GM23338 (cell line): ENCODE results near the gene MYDGF. TPM values are rescaled to one million over a fixed set of nuclear protein-coding genes. Genes with fewer than 3 reads are reported as not detected.

Source experiments
- ATAC-seq: fragments of 200-7000 bp; cut with Tn5 transposase; 3 replicates; pipeline ENCODE4 v1.9.1; 2020
- DNase-seq: peaks from one replicate; pipeline ENCODE4 v3.0.0-alpha.2; 2015; ENCODE audit warnings: low spot score
- H2AFZ ChIP-seq: fragments of 200-600 bp; sonication (generic); 2 replicates; pipeline ENCODE4 v1.8.0; 2016; ENCODE audit warnings: antibody characterized with exemption, mild to moderate bottlenecking, moderate library complexity
- H3F3A ChIP-seq: fragments of 200-600 bp; sonication (generic); replicated peaks from 2 replicates; pipeline ENCODE4 v1.8.0; 2017; ENCODE audit warnings: antibody characterized with exemption, mixed run types, low read depth
- H3K27ac ChIP-seq: fragments of 200-600 bp; sonication (generic); 2 replicates; pipeline ENCODE4 v1.6.1; 2016; ENCODE audit warnings: low read depth
- H3K27me3 ChIP-seq: fragments of 200-600 bp; sonication (generic); 2 replicates; pipeline ENCODE4 v1.8.0; 2016; ENCODE audit warnings: mild to moderate bottlenecking, mixed run types, moderate library complexity; ENCODE audit not compliant: insufficient read depth
- H3K36me3 ChIP-seq: fragments of 200-600 bp; sonication (generic); 2 replicates; pipeline ENCODE4 v1.8.0; 2016; ENCODE audit warnings: mild to moderate bottlenecking; ENCODE audit not compliant: insufficient read depth
- H3K4me1 ChIP-seq: fragments of 200-600 bp; sonication (generic); 2 replicates; pipeline ENCODE4 v1.8.0; 2016; ENCODE audit warnings: mild to moderate bottlenecking, moderate library complexity; ENCODE audit not compliant: insufficient read depth
- H3K4me2 ChIP-seq: fragments of 200-600 bp; sonication (generic); 2 replicates; pipeline ENCODE4 v1.7.1; 2017; ENCODE audit warnings: mixed run types
- H3K4me3 ChIP-seq: fragments of 200-600 bp; sonication (generic); 2 replicates; pipeline ENCODE4 v1.6.1; 2016; ENCODE audit warnings: mixed run types
- H3K79me2 ChIP-seq: fragments of 200-600 bp; sonication (generic); replicated peaks from 2 replicates; pipeline ENCODE4 v1.8.0; 2017; ENCODE audit warnings: mild to moderate bottlenecking; ENCODE audit not compliant: insufficient read depth
- H3K9me2 ChIP-seq: fragments of 200-600 bp; sonication (generic); 2 replicates; pipeline ENCODE4 v1.8.0; 2017; ENCODE audit not compliant: insufficient read depth
- H4K20me1 ChIP-seq: fragments of 200-600 bp; sonication (generic); replicated peaks from 2 replicates; pipeline ENCODE4 v1.8.0; 2017; ENCODE audit warnings: mild to moderate bottlenecking; ENCODE audit not compliant: insufficient read depth
- H3K27ac Mint-ChIP-seq: 2 replicates; pipeline ENCODE4 v1.8.0; 2020; ENCODE audit warnings: inconsistent platforms, mild to moderate bottlenecking, moderate library complexity, mixed read lengths
- H3K27me3 Mint-ChIP-seq: 3 replicates; pipeline ENCODE4 v1.8.0; 2022; ENCODE audit warnings: low read depth, mild to moderate bottlenecking, moderate library complexity, mixed read lengths, inconsistent platforms; ENCODE audit not compliant: insufficient read depth, poor library complexity
- H3K36me3 Mint-ChIP-seq: 3 replicates; pipeline ENCODE4 v1.8.0; 2021; ENCODE audit warnings: low read depth, mild to moderate bottlenecking, inconsistent platforms, moderate library complexity, mixed read lengths
- H3K4me1 Mint-ChIP-seq: 3 replicates; pipeline ENCODE4 v1.8.0; 2020; ENCODE audit warnings: mild to moderate bottlenecking, inconsistent platforms, mixed read lengths
- H3K4me3 Mint-ChIP-seq: 3 replicates; pipeline ENCODE4 v1.8.0; 2021; ENCODE audit warnings: moderate library complexity, mild to moderate bottlenecking, inconsistent platforms, mixed read lengths
- H3K9me3 Mint-ChIP-seq: 3 replicates; pipeline ENCODE4 v1.8.0; 2020; ENCODE audit warnings: moderate library complexity, mild to moderate bottlenecking, inconsistent platforms, mixed read lengths
- CREB1 ChIP-seq: fragments of 250-450 bp; sonication (Bioruptor Pico); IDR thresholded peaks from 2 replicates; pipeline ENCODE4 v1.5.0; 2020; ENCODE audit warnings: low read depth, mild to moderate bottlenecking, moderate library complexity
- CTCF ChIP-seq, 2 experiments: fragments of 200-600 bp in 1 of 2; sonication (generic) in 1 of 2; conservative IDR thresholded peaks; 2 replicates each; pipeline versions ENCODE4 v1.5.1 to v1.6.1; 2016 to 2017; ENCODE audit warnings: antibody characterized with exemption in 2 of 2, low read depth in 2 of 2, mild to moderate bottlenecking in 2 of 2, moderate library complexity in 1 of 2
- ETS1 ChIP-seq: IDR thresholded peaks from 2 replicates; pipeline ENCODE4 v1.6.1; 2016; ENCODE audit warnings: antibody characterized with exemption
- EZH2 ChIP-seq: fragments of 200-600 bp; sonication (generic); IDR thresholded peaks from one replicate; pipeline ENCODE4 v1.8.0; 2017; ENCODE audit warnings: antibody characterized with exemption, mild to moderate bottlenecking, low read depth; ENCODE audit not compliant: unreplicated experiment
- EZH2phosphoT487 ChIP-seq: fragments of 200-600 bp; sonication (generic); IDR thresholded peaks from one replicate; pipeline ENCODE4 v1.8.1; 2018; ENCODE audit warnings: antibody characterized with exemption; ENCODE audit not compliant: unreplicated experiment
- JUNB ChIP-seq: IDR thresholded peaks from one replicate; pipeline ENCODE4 v1.6.1; 2016; ENCODE audit warnings: antibody characterized with exemption; ENCODE audit not compliant: unreplicated experiment
- NANOG ChIP-seq: IDR thresholded peaks from 2 replicates; pipeline ENCODE4 v1.6.1; 2016; ENCODE audit warnings: antibody characterized with exemption, borderline replicate concordance
- POLR2AphosphoS5 ChIP-seq: IDR thresholded peaks from 2 replicates; pipeline ENCODE4 v1.6.1; 2016; ENCODE audit warnings: antibody characterized with exemption, low read depth
- STAT1 ChIP-seq: IDR thresholded peaks from one replicate; pipeline ENCODE4 v1.6.1; 2016; ENCODE audit warnings: antibody characterized with exemption; ENCODE audit not compliant: unreplicated experiment
- ZNF114 ChIP-seq: fragments of 250-450 bp; sonication (Bioruptor Pico); IDR thresholded peaks from 2 replicates; pipeline ENCODE4 v1.5.0; 2020; ENCODE audit warnings: mild to moderate bottlenecking, moderate library complexity
- ZNF331 ChIP-seq: fragments of 250-450 bp; sonication (Bioruptor Pico); IDR thresholded peaks from 2 replicates; pipeline ENCODE4 v1.5.0; 2020; ENCODE audit warnings: low read depth, mild to moderate bottlenecking, moderate library complexity
- ZNF462 ChIP-seq: fragments of 250-450 bp; sonication (Bioruptor Pico); IDR thresholded peaks from 2 replicates; pipeline ENCODE4 v1.5.0; 2020; ENCODE audit warnings: mild to moderate bottlenecking, moderate library complexity
- polyA plus RNA-seq: library from polyadenylated mRNA; unstranded; fragments of >200 nt; fragmentation: Nextera tagmentation; extraction: Ambion mirVana; gene quantifications from 2 replicates; pipeline ENCODE4 v1.2.1, GENCODE V29; 2016
- total RNA-seq: library from RNA; depleted of rRNA; stranded (reverse); fragments of >200 nt; shearing (Covaris generic); gene quantifications from 2 replicates; pipeline ENCODE4 v1.2.3, GENCODE V29; 2014
- TF ChIP-seq, protein P1 (sequence below): IDR thresholded peaks from one replicate; pipeline ENCODE4 v1.6.1; 2018; ENCODE audit warnings: antibody characterized with exemption; ENCODE audit not compliant: unreplicated experiment

MYDGF gene
- total and polyA plus RNA-seq, 2 experiments from 2014 or later = 42.3 to 99.5 TPM

DNA sequence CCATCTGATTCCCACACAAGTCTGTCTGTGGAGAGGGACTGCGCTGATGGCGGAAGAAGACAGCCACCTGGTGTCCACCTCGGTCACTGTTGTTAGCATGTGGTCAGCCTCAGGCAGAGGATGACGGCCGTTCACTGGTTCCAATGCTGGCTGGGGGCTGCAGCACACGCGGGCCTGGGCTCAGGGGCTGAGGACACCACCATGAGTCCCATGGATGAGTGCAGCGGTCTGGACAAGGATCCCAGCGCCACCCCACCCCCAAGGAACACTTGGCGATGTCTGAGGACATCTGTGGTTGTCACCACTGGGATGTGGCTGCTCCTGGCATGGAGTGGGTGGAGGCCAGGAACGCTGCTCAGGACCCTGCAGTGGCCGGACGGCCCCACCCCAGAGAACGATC lies 42.6 kb upstream of the MYDGF start:
- DNase-seq (no peak), ATAC-seq (no peak)
- no peaks in the 10 kb centered on the region for H3K9me3 Mint-ChIP-seq
- no peaks in the 10 kb centered on the region for H3K4me1 ChIP-seq
- H3K27ac Mint-ChIP-seq = no peak overlapping the region
- peaks cover 57% of the 10 kb centered on the region for H3K36me3 Mint-ChIP-seq
- peaks cover 10% of the 10 kb centered on the region for H3K27me3 Mint-ChIP-seq
- no peak overlapping the region for H3K27ac ChIP-seq
- no peaks in the 10 kb centered on the region for H3K9me2 ChIP-seq
- no peaks in the 10 kb centered on the region; the same call in 2 of the 3 replicates for H3K4me1 Mint-ChIP-seq
- H3K79me2 ChIP-seq = no peaks in the 10 kb centered on the region
- H2AFZ ChIP-seq = no peak overlapping the region
- H3K4me3 Mint-ChIP-seq = no peak overlapping the region
- no peak overlapping the region for H3K4me3 ChIP-seq
- TF ChIP-seq, protein P1, sequence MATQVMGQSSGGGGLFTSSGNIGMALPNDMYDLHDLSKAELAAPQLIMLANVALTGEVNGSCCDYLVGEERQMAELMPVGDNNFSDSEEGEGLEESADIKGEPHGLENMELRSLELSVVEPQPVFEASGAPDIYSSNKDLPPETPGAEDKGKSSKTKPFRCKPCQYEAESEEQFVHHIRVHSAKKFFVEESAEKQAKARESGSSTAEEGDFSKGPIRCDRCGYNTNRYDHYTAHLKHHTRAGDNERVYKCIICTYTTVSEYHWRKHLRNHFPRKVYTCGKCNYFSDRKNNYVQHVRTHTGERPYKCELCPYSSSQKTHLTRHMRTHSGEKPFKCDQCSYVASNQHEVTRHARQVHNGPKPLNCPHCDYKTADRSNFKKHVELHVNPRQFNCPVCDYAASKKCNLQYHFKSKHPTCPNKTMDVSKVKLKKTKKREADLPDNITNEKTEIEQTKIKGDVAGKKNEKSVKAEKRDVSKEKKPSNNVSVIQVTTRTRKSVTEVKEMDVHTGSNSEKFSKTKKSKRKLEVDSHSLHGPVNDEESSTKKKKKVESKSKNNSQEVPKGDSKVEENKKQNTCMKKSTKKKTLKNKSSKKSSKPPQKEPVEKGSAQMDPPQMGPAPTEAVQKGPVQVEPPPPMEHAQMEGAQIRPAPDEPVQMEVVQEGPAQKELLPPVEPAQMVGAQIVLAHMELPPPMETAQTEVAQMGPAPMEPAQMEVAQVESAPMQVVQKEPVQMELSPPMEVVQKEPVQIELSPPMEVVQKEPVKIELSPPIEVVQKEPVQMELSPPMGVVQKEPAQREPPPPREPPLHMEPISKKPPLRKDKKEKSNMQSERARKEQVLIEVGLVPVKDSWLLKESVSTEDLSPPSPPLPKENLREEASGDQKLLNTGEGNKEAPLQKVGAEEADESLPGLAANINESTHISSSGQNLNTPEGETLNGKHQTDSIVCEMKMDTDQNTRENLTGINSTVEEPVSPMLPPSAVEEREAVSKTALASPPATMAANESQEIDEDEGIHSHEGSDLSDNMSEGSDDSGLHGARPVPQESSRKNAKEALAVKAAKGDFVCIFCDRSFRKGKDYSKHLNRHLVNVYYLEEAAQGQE = no peak
- TF ChIP-seq ZNF462 (CRISPR knock-in tag) (no peak), NANOG (no peak), EZH2phosphoT487 (no peak), POLR2AphosphoS5 (no peak), STAT1 (no peak), EZH2 (no peak), CTCF (conservative IDR thresholded peaks at IDR 0.05; ENCODE audit: low read depth in 2 of 2) (no peak), CREB1 (CRISPR knock-in tag) (no peak), ZNF331 (CRISPR knock-in tag) (no peak), ZNF114 (CRISPR knock-in tag) (no peak), ETS1 (no peak), JUNB (no peak)
- no peaks in the 10 kb centered on the region for H3K27me3 ChIP-seq
- no peak overlapping the region for H3K4me2 ChIP-seq
- H4K20me1 ChIP-seq = no peaks in the 10 kb centered on the region; the same call in 1 of the 2 replicates
- H3F3A ChIP-seq = no peaks in the 10 kb centered on the region
- H3K36me3 ChIP-seq = no peaks in the 10 kb centered on the region
